ENCODE results near the gene CACNA1B.

DNA sequence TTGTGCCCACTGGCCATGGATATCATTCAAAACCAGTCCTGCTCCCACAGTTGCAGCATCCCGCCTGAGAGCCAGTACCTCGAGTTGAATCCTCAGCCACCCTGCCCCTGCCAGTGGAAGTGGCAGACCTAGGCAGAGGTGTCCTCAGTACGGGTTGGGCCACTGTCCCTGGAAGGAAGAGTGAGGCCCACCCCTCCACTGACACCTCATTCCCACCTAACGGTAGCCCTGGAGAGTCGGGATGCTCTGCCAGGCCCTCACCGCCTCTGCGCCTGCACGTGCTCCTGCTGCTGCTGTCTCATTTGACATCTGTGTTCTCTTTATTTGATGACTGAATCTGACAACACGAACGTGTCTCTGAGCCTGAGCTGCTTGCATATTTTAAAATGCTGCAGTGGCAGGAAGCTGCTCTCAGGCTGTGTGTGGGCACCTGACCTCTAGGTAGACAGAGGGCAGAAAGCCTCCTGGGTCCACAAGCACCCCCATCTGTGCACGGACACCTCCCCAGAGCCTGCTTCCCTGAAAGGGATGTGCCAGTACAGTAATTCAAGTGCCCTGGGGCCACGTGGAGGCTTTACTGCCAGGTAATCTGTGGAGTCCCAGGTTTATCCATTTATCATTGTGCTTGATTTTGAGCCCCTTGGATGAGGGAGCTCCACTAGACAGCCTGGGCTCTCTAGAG, 194.7 kb downstream of the CACNA1B start:
- TF ChIP-seq POLR2A (IDR thresholded peaks at IDR 0.05; ENCODE audit: borderline replicate concordance, extremely low read depth, insufficient read depth, insufficient read length) (no peak), EZH2phosphoT487 (IDR thresholded peaks at IDR 0.05; ENCODE audit: borderline replicate concordance) (no peak), FOSL1 (IDR thresholded peaks at IDR 0.05; ENCODE audit: low read depth) (no peak), YY1 (IDR thresholded peaks at IDR 0.05; ENCODE audit: extremely low read depth, insufficient replicate concordance, low read depth, low read length) (no peak), SP1 (IDR thresholded peaks at IDR 0.05; ENCODE audit: low read depth) (no peak), ZNF274 (IDR thresholded peaks at IDR 0.05; ENCODE audit: low read depth, low read length) (no peak), ZFX (IDR thresholded peaks at IDR 0.05) (no peak), EZH2 (IDR thresholded peaks at IDR 0.05) (no peak)
- TF ChIP-seq, protein P1, sequence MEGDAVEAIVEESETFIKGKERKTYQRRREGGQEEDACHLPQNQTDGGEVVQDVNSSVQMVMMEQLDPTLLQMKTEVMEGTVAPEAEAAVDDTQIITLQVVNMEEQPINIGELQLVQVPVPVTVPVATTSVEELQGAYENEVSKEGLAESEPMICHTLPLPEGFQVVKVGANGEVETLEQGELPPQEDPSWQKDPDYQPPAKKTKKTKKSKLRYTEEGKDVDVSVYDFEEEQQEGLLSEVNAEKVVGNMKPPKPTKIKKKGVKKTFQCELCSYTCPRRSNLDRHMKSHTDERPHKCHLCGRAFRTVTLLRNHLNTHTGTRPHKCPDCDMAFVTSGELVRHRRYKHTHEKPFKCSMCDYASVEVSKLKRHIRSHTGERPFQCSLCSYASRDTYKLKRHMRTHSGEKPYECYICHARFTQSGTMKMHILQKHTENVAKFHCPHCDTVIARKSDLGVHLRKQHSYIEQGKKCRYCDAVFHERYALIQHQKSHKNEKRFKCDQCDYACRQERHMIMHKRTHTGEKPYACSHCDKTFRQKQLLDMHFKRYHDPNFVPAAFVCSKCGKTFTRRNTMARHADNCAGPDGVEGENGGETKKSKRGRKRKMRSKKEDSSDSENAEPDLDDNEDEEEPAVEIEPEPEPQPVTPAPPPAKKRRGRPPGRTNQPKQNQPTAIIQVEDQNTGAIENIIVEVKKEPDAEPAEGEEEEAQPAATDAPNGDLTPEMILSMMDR (IDR thresholded peaks at IDR 0.05 in 2 of 3, conservative IDR thresholded peaks at IDR 0.05 in 1 of 3; ENCODE audit: borderline replicate concordance in 1 of 3, insufficient read depth in 1 of 3, low read depth in 2 of 3, low read length in 2 of 3): no peak
- TF ChIP-seq, protein P2, sequence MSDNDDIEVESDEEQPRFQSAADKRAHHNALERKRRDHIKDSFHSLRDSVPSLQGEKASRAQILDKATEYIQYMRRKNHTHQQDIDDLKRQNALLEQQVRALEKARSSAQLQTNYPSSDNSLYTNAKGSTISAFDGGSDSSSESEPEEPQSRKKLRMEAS (IDR thresholded peaks at IDR 0.05): no peak
